Sigmoid colon (tissue), 7 donors: Measurements from ENCODE around the gene COMT. TPM values are rescaled to one million over a fixed set of nuclear protein-coding genes. Genes with fewer than 3 reads are reported as not detected.

Source experiments
- DNase-seq: peaks from one replicate; pipeline ENCODE4 v3.0.0-alpha.2; 2019
- H3K27ac ChIP-seq, 4 donors: fragments of 200-600 bp; sonication (generic); one replicate each; pipeline ENCODE4 v1.5.1; 2016 to 2019; ENCODE audit warnings: mild to moderate bottlenecking in 1 of 4
- H3K27me3 ChIP-seq, 3 donors: fragments of 200-600 bp; sonication (generic); one replicate each; pipeline ENCODE4 v1.5.1; 2019; ENCODE audit warnings: mild to moderate bottlenecking in 1 of 3
- H3K36me3 ChIP-seq, 4 donors: fragments of 200-600 bp; sonication (generic); one replicate each; pipeline ENCODE4 v1.5.1; 2016 to 2019
- H3K4me1 ChIP-seq, 4 donors: fragments of 200-600 bp; sonication (generic); one replicate each; pipeline ENCODE4 v1.5.1; 2017 to 2019
- H3K4me3 ChIP-seq, 4 donors: fragments of 200-600 bp; sonication (generic); one replicate each; pipeline ENCODE4 v1.5.1; 2017 to 2019; ENCODE audit warnings: mild to moderate bottlenecking in 2 of 4, moderate library complexity in 1 of 4
- H3K9me3 ChIP-seq, 4 donors: fragments of 200-600 bp in 3 of 4; sonication (generic) in 3 of 4; one replicate each; pipeline versions ENCODE4 v1.5.1 to v1.6.1; 2013 to 2019
- EP300 ChIP-seq, 4 donors: sonication (generic); formaldehyde crosslinking; IDR thresholded peaks; one replicate each; pipeline ENCODE4 v1.6.1; 2017; ENCODE audit warnings: antibody characterized with exemption in 4 of 4
- POLR2A ChIP-seq, 2 donors: fragments of 450-650 bp; IDR thresholded peaks; one replicate each; pipeline ENCODE4 v1.6.1; 2016; ENCODE audit warnings: antibody characterized with exemption in 2 of 2, mild to moderate bottlenecking in 2 of 2, moderate library complexity in 2 of 2
- POLR2AphosphoS5 ChIP-seq, 4 donors: sonication (generic); formaldehyde crosslinking; IDR thresholded peaks; one replicate each; pipeline ENCODE4 v1.6.1; 2017; ENCODE audit warnings: antibody characterized with exemption in 4 of 4
- WGBS, 2 donors: extraction: QIAGEN DNeasy Blood & Tissue Kit; methylation state at CpG; one replicate each; pipeline ENCODE4 v1.1.7; 2013; 5-methylcytosine and 5-hydroxymethylcytosine counted together
- intact Hi-C: fragments of 100-400 bp; cut with DNase I; formaldehyde crosslinking; loops from one replicate; pipeline ENCODE4 v1.15.1; 2023
- polyA plus RNA-seq, 3 donors: library from polyadenylated mRNA; stranded (reverse); fragments of 200-250 nt; gene quantifications; one replicate each; pipeline ENCODE4 v1.2.3, GENCODE V29; 2013
- total RNA-seq, 4 donors: library from RNA; depleted of rRNA; stranded (reverse); fragments of >200 nt; gene quantifications; one replicate each; pipeline ENCODE4 v1.1.0, GENCODE V29; 2016
- TF ChIP-seq, protein P1 (sequence below), 4 experiments: fragments of 450-650 bp in 3 of 4; fragments of 200-600 bp in 1 of 4; IDR thresholded peaks; one replicate each; pipeline ENCODE4 v1.5.1; 2016 to 2019; ENCODE audit warnings: antibody characterized with exemption in 4 of 4, mild to moderate bottlenecking in 3 of 4, moderate library complexity in 2 of 4
- donor health status: healthy with polysubstance abuse.
- donor health status: Bipolar disorder and iron deficiency.
- donor health status: healthy.

The COMT gene
- total and polyA plus RNA-seq, 7 donors = 62.5 to 162 (median 106) TPM

GRCh38 chr22:19962909-19963806, 21.6 kb downstream of the COMT start:
- 17 to 70% methylated on average over 30 of the region's 30 CpGs for WGBS, 2 donors
- TF ChIP-seq EP300 (IDR thresholded peaks at IDR 0.05) = no peak
- Histone ChIP-seq H3K27ac (peak overlapping the region in 1 of 4 donors; percentile 39), H3K36me3 (peaks cover 0 to 43% (median 12%) of the 10 kb centered on the region in 4 donors), H3K4me1 (peaks cover 0 to 42% (median 37%) of the 10 kb centered on the region in 4 donors), H3K27me3 (no peaks in the 10 kb centered on the region), H3K4me3 (no peak overlapping the region), H3K9me3 (no peaks in the 10 kb centered on the region)
- intact Hi-C loops = no loop called here
- DNase-seq = no peak

- TF ChIP-seq POLR2A (IDR thresholded peaks at IDR 0.05) = no peak
- TF ChIP-seq, protein P1, sequence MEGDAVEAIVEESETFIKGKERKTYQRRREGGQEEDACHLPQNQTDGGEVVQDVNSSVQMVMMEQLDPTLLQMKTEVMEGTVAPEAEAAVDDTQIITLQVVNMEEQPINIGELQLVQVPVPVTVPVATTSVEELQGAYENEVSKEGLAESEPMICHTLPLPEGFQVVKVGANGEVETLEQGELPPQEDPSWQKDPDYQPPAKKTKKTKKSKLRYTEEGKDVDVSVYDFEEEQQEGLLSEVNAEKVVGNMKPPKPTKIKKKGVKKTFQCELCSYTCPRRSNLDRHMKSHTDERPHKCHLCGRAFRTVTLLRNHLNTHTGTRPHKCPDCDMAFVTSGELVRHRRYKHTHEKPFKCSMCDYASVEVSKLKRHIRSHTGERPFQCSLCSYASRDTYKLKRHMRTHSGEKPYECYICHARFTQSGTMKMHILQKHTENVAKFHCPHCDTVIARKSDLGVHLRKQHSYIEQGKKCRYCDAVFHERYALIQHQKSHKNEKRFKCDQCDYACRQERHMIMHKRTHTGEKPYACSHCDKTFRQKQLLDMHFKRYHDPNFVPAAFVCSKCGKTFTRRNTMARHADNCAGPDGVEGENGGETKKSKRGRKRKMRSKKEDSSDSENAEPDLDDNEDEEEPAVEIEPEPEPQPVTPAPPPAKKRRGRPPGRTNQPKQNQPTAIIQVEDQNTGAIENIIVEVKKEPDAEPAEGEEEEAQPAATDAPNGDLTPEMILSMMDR (IDR thresholded peaks at IDR 0.05) = no peak
- TF ChIP-seq POLR2AphosphoS5 (IDR thresholded peaks at IDR 0.05) = no peak
- TF ChIP-seq EP300 (IDR thresholded peaks at IDR 0.05) = no peak
- peaks cover 0 to 52% (median 15%) of the 10 kb centered on the region in 4 donors for H3K36me3 ChIP-seq
- no peak overlapping the region for H3K27ac ChIP-seq
- DNase-seq = no peak
- peaks cover 0 to 38% (median 33%) of the 10 kb centered on the region in 4 donors for H3K4me1 ChIP-seq
- intact Hi-C loops = no loop called here
- no peak overlapping the region for H3K4me3 ChIP-seq
- 84 to 85% methylated on average over 12 of the region's 12 CpGs for WGBS, 2 donors
- H3K9me3 ChIP-seq = no peaks in the 10 kb centered on the region
- no peaks in the 10 kb centered on the region for H3K27me3 ChIP-seq
Observed at GRCh38 chr22:19963863-19964642, 22.5 kb downstream of the COMT start.

DNA sequence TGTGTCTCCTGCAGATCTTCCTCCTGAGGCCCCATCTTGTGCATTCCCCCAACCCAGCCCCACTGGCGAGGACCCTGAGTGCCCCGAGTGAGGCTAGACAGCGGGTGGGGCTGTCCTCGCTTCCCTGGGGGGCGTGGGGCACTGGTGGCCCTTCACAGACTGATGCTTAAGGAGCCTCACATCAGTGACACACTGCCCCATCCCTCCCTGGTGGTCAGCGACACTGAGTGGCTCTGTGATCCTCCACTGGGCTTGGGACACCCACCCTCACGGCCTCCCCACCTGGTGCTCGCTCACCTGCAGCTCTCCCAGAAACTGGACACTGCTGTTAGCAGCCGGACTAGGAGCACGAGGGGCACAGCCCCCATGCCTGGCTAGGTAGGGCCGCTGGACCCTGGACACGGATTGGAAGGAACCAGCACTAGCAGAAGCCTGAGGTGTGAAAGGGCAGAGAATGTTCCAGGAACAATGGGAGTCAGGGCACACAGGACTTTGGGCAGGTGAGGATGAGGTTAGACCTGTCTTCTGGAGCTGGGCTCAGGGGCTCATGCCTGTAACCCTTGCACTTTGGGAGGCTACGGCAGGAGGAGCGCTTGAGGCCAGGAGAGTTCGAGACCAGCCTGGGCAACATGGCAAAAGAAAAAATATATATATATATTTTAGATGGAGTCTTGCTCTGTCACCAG, 23.3 kb downstream of the COMT start:
- intact Hi-C loops = no loop called here
- H3K4me3 ChIP-seq = no peak overlapping the region
- H3K27ac ChIP-seq = no peak overlapping the region
- TF ChIP-seq EP300 (IDR thresholded peaks at IDR 0.05) (no peak), POLR2AphosphoS5 (IDR thresholded peaks at IDR 0.05) (no peak), POLR2A (IDR thresholded peaks at IDR 0.05) (no peak)
- TF ChIP-seq, protein P1 (IDR thresholded peaks at IDR 0.05) = no peak
- no peak for DNase-seq
- H3K36me3 ChIP-seq = peaks cover 5 to 60% (median 17%) of the 10 kb centered on the region in 4 donors
- no peaks in the 10 kb centered on the region for H3K9me3 ChIP-seq
- no peaks in the 10 kb centered on the region for H3K27me3 ChIP-seq
- 90 to 94% methylated on average over 15 of the region's 15 CpGs for WGBS, 2 donors
- peaks cover 0 to 30% (median 25%) of the 10 kb centered on the region in 4 donors for H3K4me1 ChIP-seq

- H3K36me3 ChIP-seq = peaks cover 6 to 64% (median 17%) of the 10 kb centered on the region in 4 donors
- DNase-seq = no peak
- WGBS, 2 donors = 84 to 87% methylated on average over 10 of the region's 10 CpGs
- no peaks in the 10 kb centered on the region for H3K27me3 ChIP-seq
- peak overlapping the region in 1 of 4 donors; percentile 3 for H3K27ac ChIP-seq
- peaks cover 0 to 27% (median 23%) of the 10 kb centered on the region in 4 donors for H3K4me1 ChIP-seq
- no peak overlapping the region for H3K4me3 ChIP-seq
- TF ChIP-seq, protein P1 (IDR thresholded peaks at IDR 0.05) = peak in 1 of 4 experiments; percentile 11
- TF ChIP-seq EP300 (IDR thresholded peaks at IDR 0.05) (no peak), POLR2AphosphoS5 (IDR thresholded peaks at IDR 0.05) (no peak)
- intact Hi-C loops = no loop called here
- H3K9me3 ChIP-seq = no peaks in the 10 kb centered on the region
Observed at GRCh38 chr22:19965771-19966709, 24.5 kb downstream of the COMT start.
